GM23338 (cell line): Measurements from ENCODE around the gene HPRT1. TPM values are rescaled to one million over a fixed set of nuclear protein-coding genes. Genes with fewer than 3 reads are reported as not detected.
A peak's percentile ranks its signal among the peaks of the same experiment; 100 is the strongest.

Source experiments
- ATAC-seq: fragments of 200-7000 bp; cut with Tn5 transposase; 3 replicates; pipeline ENCODE4 v1.9.1; 2020
- DNase-seq: peaks from one replicate; pipeline ENCODE4 v3.0.0-alpha.2; 2015; ENCODE audit warnings: low spot score
- H2AFZ ChIP-seq: fragments of 200-600 bp; sonication (generic); 2 replicates; pipeline ENCODE4 v1.8.0; 2016; ENCODE audit warnings: antibody characterized with exemption, mild to moderate bottlenecking, moderate library complexity
- H3F3A ChIP-seq: fragments of 200-600 bp; sonication (generic); replicated peaks from 2 replicates; pipeline ENCODE4 v1.8.0; 2017; ENCODE audit warnings: antibody characterized with exemption, mixed run types, low read depth
- H3K27ac ChIP-seq: fragments of 200-600 bp; sonication (generic); 2 replicates; pipeline ENCODE4 v1.6.1; 2016; ENCODE audit warnings: low read depth
- H3K27me3 ChIP-seq: fragments of 200-600 bp; sonication (generic); 2 replicates; pipeline ENCODE4 v1.8.0; 2016; ENCODE audit warnings: mild to moderate bottlenecking, mixed run types, moderate library complexity; ENCODE audit not compliant: insufficient read depth
- H3K36me3 ChIP-seq: fragments of 200-600 bp; sonication (generic); 2 replicates; pipeline ENCODE4 v1.8.0; 2016; ENCODE audit warnings: mild to moderate bottlenecking; ENCODE audit not compliant: insufficient read depth
- H3K4me1 ChIP-seq: fragments of 200-600 bp; sonication (generic); 2 replicates; pipeline ENCODE4 v1.8.0; 2016; ENCODE audit warnings: mild to moderate bottlenecking, moderate library complexity; ENCODE audit not compliant: insufficient read depth
- H3K4me2 ChIP-seq: fragments of 200-600 bp; sonication (generic); 2 replicates; pipeline ENCODE4 v1.7.1; 2017; ENCODE audit warnings: mixed run types
- H3K4me3 ChIP-seq: fragments of 200-600 bp; sonication (generic); 2 replicates; pipeline ENCODE4 v1.6.1; 2016; ENCODE audit warnings: mixed run types
- H3K79me2 ChIP-seq: fragments of 200-600 bp; sonication (generic); replicated peaks from 2 replicates; pipeline ENCODE4 v1.8.0; 2017; ENCODE audit warnings: mild to moderate bottlenecking; ENCODE audit not compliant: insufficient read depth
- H3K9me2 ChIP-seq: fragments of 200-600 bp; sonication (generic); 2 replicates; pipeline ENCODE4 v1.8.0; 2017; ENCODE audit not compliant: insufficient read depth
- H4K20me1 ChIP-seq: fragments of 200-600 bp; sonication (generic); replicated peaks from 2 replicates; pipeline ENCODE4 v1.8.0; 2017; ENCODE audit warnings: mild to moderate bottlenecking; ENCODE audit not compliant: insufficient read depth
- H3K27ac Mint-ChIP-seq: 2 replicates; pipeline ENCODE4 v1.8.0; 2020; ENCODE audit warnings: inconsistent platforms, mild to moderate bottlenecking, moderate library complexity, mixed read lengths
- H3K27me3 Mint-ChIP-seq: 3 replicates; pipeline ENCODE4 v1.8.0; 2022; ENCODE audit warnings: low read depth, mild to moderate bottlenecking, moderate library complexity, mixed read lengths, inconsistent platforms; ENCODE audit not compliant: insufficient read depth, poor library complexity
- H3K36me3 Mint-ChIP-seq: 3 replicates; pipeline ENCODE4 v1.8.0; 2021; ENCODE audit warnings: low read depth, mild to moderate bottlenecking, inconsistent platforms, moderate library complexity, mixed read lengths
- H3K4me1 Mint-ChIP-seq: 3 replicates; pipeline ENCODE4 v1.8.0; 2020; ENCODE audit warnings: mild to moderate bottlenecking, inconsistent platforms, mixed read lengths
- H3K4me3 Mint-ChIP-seq: 3 replicates; pipeline ENCODE4 v1.8.0; 2021; ENCODE audit warnings: moderate library complexity, mild to moderate bottlenecking, inconsistent platforms, mixed read lengths
- H3K9me3 Mint-ChIP-seq: 3 replicates; pipeline ENCODE4 v1.8.0; 2020; ENCODE audit warnings: moderate library complexity, mild to moderate bottlenecking, inconsistent platforms, mixed read lengths
- CREB1 ChIP-seq: fragments of 250-450 bp; sonication (Bioruptor Pico); IDR thresholded peaks from 2 replicates; pipeline ENCODE4 v1.5.0; 2020; ENCODE audit warnings: low read depth, mild to moderate bottlenecking, moderate library complexity
- EZH2 ChIP-seq: fragments of 200-600 bp; sonication (generic); IDR thresholded peaks from one replicate; pipeline ENCODE4 v1.8.0; 2017; ENCODE audit warnings: antibody characterized with exemption, mild to moderate bottlenecking, low read depth; ENCODE audit not compliant: unreplicated experiment
- EZH2phosphoT487 ChIP-seq: fragments of 200-600 bp; sonication (generic); IDR thresholded peaks from one replicate; pipeline ENCODE4 v1.8.1; 2018; ENCODE audit warnings: antibody characterized with exemption; ENCODE audit not compliant: unreplicated experiment
- JUNB ChIP-seq: IDR thresholded peaks from one replicate; pipeline ENCODE4 v1.6.1; 2016; ENCODE audit warnings: antibody characterized with exemption; ENCODE audit not compliant: unreplicated experiment
- NANOG ChIP-seq: IDR thresholded peaks from 2 replicates; pipeline ENCODE4 v1.6.1; 2016; ENCODE audit warnings: antibody characterized with exemption, borderline replicate concordance
- POLR2AphosphoS5 ChIP-seq: IDR thresholded peaks from 2 replicates; pipeline ENCODE4 v1.6.1; 2016; ENCODE audit warnings: antibody characterized with exemption, low read depth
- STAT1 ChIP-seq: IDR thresholded peaks from one replicate; pipeline ENCODE4 v1.6.1; 2016; ENCODE audit warnings: antibody characterized with exemption; ENCODE audit not compliant: unreplicated experiment
- ZNF114 ChIP-seq: fragments of 250-450 bp; sonication (Bioruptor Pico); IDR thresholded peaks from 2 replicates; pipeline ENCODE4 v1.5.0; 2020; ENCODE audit warnings: mild to moderate bottlenecking, moderate library complexity
- ZNF331 ChIP-seq: fragments of 250-450 bp; sonication (Bioruptor Pico); IDR thresholded peaks from 2 replicates; pipeline ENCODE4 v1.5.0; 2020; ENCODE audit warnings: low read depth, mild to moderate bottlenecking, moderate library complexity
- polyA plus RNA-seq: library from polyadenylated mRNA; unstranded; fragments of >200 nt; fragmentation: Nextera tagmentation; extraction: Ambion mirVana; gene quantifications from 2 replicates; pipeline ENCODE4 v1.2.1, GENCODE V29; 2016
- total RNA-seq: library from RNA; depleted of rRNA; stranded (reverse); fragments of >200 nt; shearing (Covaris generic); gene quantifications from 2 replicates; pipeline ENCODE4 v1.2.3, GENCODE V29; 2014
- TF ChIP-seq, protein P1 (sequence below): fragments of 250-450 bp; sonication (Bioruptor Pico); IDR thresholded peaks from 2 replicates; pipeline ENCODE4 v1.5.0; 2020; ENCODE audit warnings: mild to moderate bottlenecking, moderate library complexity
- TF ChIP-seq, protein P2 (sequence below): IDR thresholded peaks from 2 replicates; pipeline ENCODE4 v1.6.1; 2016; ENCODE audit warnings: antibody characterized with exemption
- TF ChIP-seq, protein P3 (sequence below): IDR thresholded peaks from one replicate; pipeline ENCODE4 v1.6.1; 2018; ENCODE audit warnings: antibody characterized with exemption; ENCODE audit not compliant: unreplicated experiment
- TF ChIP-seq, protein P4 (sequence below), 2 experiments: fragments of 200-600 bp in 1 of 2; sonication (generic) in 1 of 2; conservative IDR thresholded peaks; 2 replicates each; pipeline versions ENCODE4 v1.5.1 to v1.6.1; 2016 to 2017; ENCODE audit warnings: antibody characterized with exemption in 2 of 2, low read depth in 2 of 2, mild to moderate bottlenecking in 2 of 2, moderate library complexity in 1 of 2

Gene HPRT1
- total and polyA plus RNA-seq, 2 experiments from 2014 or later: 27.0 to 79.4 TPM

DNA sequence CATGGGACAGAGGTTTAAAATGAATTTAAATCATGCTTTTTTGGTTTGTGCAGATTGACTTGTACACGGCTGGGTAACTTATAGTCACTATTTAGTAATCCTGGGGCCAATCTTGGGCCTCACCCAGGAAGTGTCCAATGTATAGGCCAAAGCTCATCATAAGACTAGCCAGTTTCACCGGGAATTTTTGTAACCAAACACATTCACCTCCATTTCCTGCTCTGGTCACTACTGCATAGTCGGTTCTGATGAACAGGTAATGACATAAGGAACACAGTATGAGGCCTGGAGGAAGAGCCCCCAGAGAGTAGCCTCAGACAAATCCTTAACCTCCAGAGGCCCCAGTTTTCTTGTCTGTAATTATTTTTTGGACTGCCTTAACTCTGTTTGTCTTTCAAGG, 81.9 kb downstream of the HPRT1 start:
- no peak overlapping the region for H3K27ac Mint-ChIP-seq
- no peak for ATAC-seq
- TF ChIP-seq, protein P1, sequence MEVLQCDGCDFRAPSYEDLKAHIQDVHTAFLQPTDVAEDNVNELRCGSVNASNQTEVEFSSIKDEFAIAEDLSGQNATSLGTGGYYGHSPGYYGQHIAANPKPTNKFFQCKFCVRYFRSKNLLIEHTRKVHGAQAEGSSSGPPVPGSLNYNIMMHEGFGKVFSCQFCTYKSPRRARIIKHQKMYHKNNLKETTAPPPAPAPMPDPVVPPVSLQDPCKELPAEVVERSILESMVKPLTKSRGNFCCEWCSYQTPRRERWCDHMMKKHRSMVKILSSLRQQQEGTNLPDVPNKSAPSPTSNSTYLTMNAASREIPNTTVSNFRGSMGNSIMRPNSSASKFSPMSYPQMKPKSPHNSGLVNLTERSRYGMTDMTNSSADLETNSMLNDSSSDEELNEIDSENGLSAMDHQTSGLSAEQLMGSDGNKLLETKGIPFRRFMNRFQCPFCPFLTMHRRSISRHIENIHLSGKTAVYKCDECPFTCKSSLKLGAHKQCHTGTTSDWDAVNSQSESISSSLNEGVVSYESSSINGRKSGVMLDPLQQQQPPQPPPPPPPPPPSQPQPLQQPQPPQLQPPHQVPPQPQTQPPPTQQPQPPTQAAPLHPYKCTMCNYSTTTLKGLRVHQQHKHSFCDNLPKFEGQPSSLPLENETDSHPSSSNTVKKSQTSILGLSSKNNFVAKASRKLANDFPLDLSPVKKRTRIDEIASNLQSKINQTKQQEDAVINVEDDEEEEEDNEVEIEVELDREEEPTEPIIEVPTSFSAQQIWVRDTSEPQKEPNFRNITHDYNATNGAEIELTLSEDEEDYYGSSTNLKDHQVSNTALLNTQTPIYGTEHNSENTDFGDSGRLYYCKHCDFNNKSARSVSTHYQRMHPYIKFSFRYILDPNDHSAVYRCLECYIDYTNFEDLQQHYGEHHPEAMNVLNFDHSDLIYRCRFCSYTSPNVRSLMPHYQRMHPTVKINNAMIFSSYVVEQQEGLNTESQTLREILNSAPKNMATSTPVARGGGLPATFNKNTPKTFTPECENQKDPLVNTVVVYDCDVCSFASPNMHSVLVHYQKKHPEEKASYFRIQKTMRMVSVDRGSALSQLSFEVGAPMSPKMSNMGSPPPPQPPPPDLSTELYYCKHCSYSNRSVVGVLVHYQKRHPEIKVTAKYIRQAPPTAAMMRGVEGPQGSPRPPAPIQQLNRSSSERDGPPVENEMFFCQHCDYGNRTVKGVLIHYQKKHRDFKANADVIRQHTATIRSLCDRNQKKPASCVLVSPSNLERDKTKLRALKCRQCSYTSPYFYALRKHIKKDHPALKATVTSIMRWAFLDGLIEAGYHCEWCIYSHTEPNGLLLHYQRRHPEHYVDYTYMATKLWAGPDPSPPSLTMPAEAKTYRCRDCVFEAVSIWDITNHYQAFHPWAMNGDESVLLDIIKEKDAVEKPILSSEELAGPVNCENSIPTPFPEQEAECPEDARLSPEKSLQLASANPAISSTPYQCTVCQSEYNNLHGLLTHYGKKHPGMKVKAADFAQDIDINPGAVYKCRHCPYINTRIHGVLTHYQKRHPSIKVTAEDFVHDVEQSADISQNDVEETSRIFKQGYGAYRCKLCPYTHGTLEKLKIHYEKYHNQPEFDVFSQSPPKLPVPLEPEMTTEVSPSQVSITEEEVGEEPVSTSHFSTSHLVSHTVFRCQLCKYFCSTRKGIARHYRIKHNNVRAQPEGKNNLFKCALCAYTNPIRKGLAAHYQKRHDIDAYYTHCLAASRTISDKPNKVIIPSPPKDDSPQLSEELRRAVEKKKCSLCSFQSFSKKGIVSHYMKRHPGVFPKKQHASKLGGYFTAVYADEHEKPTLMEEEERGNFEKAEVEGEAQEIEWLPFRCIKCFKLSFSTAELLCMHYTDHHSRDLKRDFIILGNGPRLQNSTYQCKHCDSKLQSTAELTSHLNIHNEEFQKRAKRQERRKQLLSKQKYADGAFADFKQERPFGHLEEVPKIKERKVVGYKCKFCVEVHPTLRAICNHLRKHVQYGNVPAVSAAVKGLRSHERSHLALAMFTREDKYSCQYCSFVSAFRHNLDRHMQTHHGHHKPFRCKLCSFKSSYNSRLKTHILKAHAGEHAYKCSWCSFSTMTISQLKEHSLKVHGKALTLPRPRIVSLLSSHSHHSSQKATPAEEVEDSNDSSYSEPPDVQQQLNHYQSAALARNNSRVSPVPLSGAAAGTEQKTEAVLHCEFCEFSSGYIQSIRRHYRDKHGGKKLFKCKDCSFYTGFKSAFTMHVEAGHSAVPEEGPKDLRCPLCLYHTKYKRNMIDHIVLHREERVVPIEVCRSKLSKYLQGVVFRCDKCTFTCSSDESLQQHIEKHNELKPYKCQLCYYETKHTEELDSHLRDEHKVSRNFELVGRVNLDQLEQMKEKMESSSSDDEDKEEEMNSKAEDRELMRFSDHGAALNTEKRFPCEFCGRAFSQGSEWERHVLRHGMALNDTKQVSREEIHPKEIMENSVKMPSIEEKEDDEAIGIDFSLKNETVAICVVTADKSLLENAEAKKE (CRISPR knock-in tag): no peak
- no peak for TF ChIP-seq EZH2
- no peak for TF ChIP-seq STAT1
- TF ChIP-seq CREB1: no peak
- TF ChIP-seq, protein P2, sequence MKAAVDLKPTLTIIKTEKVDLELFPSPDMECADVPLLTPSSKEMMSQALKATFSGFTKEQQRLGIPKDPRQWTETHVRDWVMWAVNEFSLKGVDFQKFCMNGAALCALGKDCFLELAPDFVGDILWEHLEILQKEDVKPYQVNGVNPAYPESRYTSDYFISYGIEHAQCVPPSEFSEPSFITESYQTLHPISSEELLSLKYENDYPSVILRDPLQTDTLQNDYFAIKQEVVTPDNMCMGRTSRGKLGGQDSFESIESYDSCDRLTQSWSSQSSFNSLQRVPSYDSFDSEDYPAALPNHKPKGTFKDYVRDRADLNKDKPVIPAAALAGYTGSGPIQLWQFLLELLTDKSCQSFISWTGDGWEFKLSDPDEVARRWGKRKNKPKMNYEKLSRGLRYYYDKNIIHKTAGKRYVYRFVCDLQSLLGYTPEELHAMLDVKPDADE: no peak
- TF ChIP-seq, protein P3, sequence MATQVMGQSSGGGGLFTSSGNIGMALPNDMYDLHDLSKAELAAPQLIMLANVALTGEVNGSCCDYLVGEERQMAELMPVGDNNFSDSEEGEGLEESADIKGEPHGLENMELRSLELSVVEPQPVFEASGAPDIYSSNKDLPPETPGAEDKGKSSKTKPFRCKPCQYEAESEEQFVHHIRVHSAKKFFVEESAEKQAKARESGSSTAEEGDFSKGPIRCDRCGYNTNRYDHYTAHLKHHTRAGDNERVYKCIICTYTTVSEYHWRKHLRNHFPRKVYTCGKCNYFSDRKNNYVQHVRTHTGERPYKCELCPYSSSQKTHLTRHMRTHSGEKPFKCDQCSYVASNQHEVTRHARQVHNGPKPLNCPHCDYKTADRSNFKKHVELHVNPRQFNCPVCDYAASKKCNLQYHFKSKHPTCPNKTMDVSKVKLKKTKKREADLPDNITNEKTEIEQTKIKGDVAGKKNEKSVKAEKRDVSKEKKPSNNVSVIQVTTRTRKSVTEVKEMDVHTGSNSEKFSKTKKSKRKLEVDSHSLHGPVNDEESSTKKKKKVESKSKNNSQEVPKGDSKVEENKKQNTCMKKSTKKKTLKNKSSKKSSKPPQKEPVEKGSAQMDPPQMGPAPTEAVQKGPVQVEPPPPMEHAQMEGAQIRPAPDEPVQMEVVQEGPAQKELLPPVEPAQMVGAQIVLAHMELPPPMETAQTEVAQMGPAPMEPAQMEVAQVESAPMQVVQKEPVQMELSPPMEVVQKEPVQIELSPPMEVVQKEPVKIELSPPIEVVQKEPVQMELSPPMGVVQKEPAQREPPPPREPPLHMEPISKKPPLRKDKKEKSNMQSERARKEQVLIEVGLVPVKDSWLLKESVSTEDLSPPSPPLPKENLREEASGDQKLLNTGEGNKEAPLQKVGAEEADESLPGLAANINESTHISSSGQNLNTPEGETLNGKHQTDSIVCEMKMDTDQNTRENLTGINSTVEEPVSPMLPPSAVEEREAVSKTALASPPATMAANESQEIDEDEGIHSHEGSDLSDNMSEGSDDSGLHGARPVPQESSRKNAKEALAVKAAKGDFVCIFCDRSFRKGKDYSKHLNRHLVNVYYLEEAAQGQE: no peak
- TF ChIP-seq NANOG: no peak
- no peak for TF ChIP-seq POLR2AphosphoS5
- no peak for TF ChIP-seq EZH2phosphoT487
- no peak for TF ChIP-seq ZNF331
- no peak for TF ChIP-seq ZNF114 (CRISPR knock-in tag)
- no peak for TF ChIP-seq JUNB
- TF ChIP-seq, protein P4, sequence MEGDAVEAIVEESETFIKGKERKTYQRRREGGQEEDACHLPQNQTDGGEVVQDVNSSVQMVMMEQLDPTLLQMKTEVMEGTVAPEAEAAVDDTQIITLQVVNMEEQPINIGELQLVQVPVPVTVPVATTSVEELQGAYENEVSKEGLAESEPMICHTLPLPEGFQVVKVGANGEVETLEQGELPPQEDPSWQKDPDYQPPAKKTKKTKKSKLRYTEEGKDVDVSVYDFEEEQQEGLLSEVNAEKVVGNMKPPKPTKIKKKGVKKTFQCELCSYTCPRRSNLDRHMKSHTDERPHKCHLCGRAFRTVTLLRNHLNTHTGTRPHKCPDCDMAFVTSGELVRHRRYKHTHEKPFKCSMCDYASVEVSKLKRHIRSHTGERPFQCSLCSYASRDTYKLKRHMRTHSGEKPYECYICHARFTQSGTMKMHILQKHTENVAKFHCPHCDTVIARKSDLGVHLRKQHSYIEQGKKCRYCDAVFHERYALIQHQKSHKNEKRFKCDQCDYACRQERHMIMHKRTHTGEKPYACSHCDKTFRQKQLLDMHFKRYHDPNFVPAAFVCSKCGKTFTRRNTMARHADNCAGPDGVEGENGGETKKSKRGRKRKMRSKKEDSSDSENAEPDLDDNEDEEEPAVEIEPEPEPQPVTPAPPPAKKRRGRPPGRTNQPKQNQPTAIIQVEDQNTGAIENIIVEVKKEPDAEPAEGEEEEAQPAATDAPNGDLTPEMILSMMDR (conservative IDR thresholded peaks at IDR 0.05; ENCODE audit: low read depth in 2 of 2): no peak
- no peaks in the 10 kb centered on the region for H3K9me3 Mint-ChIP-seq
- Histone ChIP-seq H3K4me1 (peaks cover 36% of the 10 kb centered on the region), H3K9me2 (no peaks in the 10 kb centered on the region), H3K4me2 (0 out of 2 replicates have a peak overlapping the region, but pooled peaks have one; percentile 41), H3K79me2 (no peaks in the 10 kb centered on the region), H4K20me1 (no peaks in the 10 kb centered on the region), H3K4me3 (no peak overlapping the region), H3K36me3 (no peaks in the 10 kb centered on the region), H2AFZ (no peak overlapping the region), H3K27me3 (peaks cover 29% of the 10 kb centered on the region), H3F3A (no peaks in the 10 kb centered on the region), H3K27ac (no peak overlapping the region)
- no peaks in the 10 kb centered on the region for H3K36me3 Mint-ChIP-seq
- peaks cover 36% of the 10 kb centered on the region for H3K4me1 Mint-ChIP-seq
- no peak overlapping the region for H3K4me3 Mint-ChIP-seq
- no peak for DNase-seq
- H3K27me3 Mint-ChIP-seq: peaks cover 29% of the 10 kb centered on the region
